NCI-H1092 treated with DMSO at 0.1 percent for 48 hours (cell line): ENCODE measurements around the gene TTF2.
"Not testable (repeated sequence)": the region's sequence is repeated elsewhere in the genome, so short reads cannot be mapped to it uniquely, and the experiment has no call there.

ENCODE experiments used
- DNase-seq: peaks from one replicate; lab custom pipeline; 2025; lab: John Stamatoyannopoulos, UW

The TTF2 gene

DNA sequence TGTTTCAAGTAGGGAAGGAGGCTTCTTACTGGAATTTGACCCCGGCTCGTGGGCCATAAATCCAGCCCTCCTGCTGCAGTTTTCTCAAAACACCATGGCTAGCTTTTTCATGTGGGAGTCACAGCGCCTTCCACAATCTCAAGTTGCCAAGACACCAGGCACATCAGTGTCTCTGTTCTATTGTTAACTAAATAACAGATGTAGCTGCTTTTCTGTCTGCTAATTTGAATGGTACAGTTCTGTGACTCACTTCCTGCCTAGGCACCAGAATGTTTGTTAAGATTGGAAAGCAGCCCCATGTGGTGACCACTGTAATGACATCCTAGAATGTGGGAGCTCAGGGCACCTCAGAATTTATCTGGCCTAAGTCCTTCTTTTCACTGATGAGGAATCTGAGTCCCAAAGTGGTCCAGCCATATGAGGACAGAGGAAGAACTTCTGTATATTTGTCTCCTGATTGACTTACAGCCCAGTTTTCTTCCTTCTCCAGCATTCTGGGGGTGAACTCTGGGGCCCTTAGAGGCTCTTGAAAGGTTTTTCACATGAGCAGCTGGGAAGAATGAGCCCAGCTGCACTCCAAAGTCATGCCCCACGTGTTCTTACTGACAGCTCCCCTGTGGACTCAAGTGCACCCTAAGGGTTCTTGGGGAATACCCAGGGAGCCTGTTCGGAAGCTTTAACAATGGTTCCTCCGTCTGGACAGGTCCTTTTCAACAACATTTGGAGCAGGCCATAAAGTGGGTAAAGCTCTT is 33.9 kb downstream of the TTF2 start:
- no peak for DNase-seq

DNA sequence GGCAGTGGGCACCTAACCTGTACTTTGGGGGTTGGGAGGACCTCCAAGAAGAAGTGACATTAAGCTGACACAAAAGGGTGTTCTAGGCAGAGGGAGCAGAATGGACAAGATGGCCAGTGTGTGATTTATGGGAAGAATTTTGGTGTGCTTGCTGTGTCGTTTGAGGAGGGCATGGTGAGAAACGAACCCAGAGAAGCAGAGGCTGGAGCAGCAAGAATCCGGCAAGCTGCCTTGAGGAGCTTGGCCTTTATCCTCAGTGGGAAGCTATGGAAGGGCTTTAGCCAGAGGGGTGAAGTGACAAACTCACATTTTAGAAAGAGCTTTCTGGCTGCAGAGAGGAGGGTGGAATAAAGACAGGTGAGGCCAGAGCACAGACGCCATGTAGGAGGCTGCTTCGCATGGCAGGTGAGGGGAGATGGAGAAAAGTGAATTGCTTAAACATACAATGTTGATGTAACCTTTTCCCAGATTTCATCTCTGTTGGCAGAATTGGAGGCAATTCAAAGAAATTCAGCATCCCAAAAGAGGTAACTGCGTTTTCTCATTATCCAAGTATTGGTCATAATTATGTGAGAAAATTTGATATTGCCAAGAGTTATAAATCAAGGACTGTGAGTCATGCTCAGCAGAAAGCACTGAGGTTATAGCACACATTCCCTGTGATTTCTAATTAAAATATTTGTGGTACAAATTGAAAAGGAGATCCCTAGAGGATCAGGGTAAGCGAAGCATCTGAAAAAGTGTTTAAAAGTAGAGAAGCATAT is 34.9 kb downstream of the TTF2 start:
- no peak for DNase-seq

DNA sequence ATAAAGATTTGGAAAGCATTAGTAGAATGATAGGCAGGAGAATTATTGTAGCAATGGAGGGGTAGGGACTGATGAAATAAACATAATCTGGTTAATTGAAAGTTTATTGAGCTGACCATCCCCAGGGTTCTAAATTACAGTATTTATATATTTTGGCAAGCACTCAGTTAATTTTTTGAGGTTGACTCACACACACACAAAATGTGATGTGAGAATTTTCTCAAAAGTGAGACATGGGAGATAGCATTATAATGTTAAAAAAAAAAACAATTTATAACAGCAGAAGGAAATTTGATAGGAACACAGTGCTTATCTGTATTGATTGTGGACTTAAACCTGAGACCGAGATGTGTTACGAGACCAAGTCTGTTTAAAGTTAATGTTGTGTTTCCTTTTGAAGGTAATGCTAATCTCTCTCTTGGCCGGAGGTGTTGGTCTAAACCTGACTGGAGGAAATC is 36.9 kb downstream of the TTF2 start:
- DNase-seq: no peak

DNA sequence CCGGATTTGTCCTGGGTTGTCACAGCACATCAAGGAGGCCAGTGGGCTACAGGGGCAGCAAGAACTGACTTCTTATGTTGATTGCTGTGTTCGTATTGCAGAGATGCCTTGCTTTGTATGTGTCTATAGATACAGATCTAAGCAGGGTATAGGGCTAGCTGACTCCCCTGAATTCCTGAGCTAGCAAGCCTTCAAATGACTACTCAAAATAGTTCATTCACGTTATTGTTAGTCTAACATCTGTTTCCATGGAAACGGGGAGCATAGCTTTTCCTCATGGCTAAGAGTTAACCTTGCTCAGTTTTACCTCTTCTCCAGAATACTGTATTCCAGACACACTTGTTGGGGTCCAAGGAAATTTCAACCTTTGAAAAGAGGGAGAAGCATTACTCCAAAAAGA is 37.3 kb downstream of the TTF2 start:
- no peak for DNase-seq

DNA sequence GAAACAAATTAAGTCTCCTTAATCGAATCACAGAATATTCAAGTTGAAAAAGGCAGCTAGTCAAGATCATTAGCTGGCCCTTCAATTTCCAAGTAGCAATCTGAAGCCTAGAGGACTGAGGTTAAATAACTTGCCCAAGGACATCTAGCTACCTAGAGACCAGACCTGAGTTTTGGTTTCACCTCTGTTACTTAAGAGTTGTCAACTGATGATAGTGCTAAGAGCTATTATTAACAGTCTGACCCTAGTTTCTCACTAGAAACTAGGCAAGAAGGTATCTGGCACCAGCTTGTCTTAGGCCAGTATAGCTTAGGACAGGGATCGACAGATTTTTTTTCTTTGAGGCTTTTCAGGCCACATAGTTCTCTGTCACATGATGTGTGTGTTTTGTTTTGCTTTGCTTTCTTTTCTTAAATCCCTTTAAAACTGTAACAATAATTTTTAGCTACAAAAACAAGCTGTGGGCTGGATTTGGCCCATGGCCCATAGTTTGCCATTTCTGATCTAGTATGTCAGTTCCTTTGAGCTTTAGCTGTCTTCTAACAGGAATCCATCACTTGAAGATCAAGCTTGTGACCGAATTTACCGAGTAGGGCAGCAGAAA is 38.3 kb downstream of the TTF2 start:
- DNase-seq: no peak

DNA sequence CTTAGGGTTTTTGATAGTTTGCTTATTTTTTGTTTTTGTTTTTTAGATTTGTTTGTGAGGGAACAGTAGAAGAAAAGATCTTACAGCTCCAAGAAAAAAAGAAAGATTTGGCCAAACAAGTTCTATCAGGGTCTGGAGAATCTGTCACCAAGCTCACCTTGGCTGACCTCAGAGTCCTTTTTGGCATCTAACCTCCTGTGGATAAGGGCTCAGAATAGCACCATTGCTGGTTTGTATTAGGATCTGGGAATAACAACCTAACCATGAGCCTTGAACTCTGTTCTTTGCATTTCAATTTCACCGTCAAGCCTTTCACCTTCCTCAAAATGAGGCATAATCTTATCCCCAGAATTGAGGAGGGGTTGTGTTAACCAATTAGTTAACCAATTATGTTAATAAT is 41.2 kb downstream of the TTF2 start:
- DNase-seq: no peak

DNA sequence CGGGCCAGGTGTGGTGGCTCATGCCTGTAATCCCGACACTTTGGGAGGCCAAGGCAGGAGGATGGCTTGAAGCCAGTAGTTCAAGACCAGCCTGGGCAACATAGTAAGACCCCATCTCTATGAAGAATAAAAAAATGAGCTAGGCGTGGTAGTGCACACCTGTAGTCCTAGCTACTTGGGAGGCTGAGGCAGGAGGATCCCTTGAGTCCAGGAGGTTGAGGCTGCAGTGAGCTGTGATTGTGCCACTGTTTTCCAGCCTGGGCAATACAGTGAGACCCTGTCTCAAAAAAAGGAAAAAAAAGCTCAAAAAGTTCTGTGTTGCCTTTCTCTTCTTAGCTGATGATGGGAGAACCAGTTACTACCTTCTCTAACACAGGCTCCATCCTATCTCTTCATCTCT is 41.7 kb downstream of the TTF2 start:
- DNase-seq: not testable (repeated sequence)

DNA sequence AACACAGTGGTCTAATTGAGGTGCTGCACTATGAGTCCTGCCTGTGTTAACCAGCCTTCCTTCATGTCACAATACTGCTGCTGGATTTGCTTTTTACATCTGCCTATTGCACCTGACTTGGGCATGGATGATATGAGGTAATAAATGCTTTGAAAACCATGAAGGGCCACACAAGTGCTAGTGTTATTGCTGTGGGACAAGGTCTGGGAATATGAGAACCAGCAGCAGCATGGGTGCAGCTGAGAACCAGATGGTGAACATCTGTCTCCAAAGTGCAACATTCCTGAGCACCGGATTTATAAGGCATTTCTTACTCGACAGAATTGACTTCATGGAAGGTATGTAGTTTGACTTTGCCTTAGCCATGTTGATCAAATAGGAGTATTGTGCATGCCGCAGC is 44.9 kb downstream of the TTF2 start:
- no peak for DNase-seq

DNA sequence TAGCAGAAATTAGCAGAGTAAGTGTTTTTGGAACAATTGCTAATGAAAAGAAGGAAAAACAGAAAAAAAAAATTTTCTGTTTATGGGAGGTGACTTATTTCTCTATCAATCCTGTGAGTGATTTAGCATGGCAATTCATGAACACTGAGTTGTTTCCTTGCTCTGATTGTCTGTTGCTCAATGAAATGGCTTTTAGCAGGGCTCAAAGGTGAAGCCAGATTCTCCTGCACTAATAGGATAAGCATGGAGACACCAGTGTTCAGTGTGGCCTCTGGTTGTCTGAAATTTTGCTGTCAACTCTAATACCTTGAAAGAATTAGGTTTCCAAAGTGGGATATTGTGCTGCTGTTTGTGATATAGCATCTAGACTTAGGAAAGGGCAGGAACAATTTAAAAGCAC is 45.6 kb downstream of the TTF2 start:
- no peak for DNase-seq

DNA sequence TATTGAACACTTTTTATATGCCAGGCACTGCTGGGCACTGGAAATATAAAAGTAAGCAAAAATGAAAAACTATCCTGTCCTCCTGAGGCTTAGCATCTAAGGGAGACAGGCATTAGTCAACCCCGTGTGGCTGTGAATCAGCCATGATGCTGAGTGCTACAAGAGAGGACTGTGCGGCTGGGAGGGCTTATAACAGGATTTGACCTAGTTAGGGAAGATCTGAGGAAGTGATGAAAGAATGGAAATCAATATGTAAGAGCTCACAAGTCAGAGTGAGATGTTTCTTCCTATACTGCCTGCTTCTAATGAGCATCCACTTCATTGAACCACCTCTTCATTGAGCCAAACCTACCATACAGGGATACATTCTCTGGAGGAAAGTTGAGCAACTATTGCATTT is 46.4 kb downstream of the TTF2 start:
- DNase-seq: no peak

DNA sequence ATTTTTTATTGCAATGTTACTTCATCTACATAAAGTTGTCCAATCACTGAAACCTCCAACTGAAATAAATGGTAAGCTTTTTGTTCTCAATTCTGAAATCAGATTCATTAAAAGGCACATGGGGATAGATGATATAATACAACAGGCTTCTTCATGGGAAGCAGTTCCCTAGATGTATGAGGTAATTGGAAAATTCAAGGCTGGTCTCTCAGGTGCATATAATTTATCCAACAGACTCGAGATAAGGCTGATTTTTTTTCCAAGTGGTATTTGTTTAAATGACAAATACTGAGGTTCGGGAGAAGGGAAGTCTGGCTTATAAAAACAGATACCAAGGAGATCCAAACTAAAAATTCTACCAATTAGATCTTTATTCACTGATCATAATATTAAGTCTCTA is 47.2 kb downstream of the TTF2 start:
- no peak for DNase-seq

DNA sequence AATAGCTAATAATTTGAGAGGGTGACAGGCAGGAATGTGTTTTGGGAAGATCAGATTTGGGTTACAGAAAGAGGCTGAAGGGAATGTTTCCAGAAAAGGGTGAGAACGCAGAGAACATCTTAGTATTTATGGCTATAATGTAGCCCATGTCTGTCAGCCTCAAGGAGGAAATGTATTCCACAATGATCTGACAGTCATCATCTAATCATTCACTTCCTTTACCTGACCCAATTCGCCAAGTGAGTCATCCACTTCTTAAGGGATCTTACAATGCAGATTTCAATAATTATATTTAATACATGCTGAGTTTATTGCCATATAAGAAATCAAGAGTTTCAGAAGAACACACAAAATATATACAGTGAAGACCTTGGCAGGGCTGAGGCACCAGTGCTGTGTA is 50.6 kb downstream of the TTF2 start:
- DNase-seq: no peak

DNA sequence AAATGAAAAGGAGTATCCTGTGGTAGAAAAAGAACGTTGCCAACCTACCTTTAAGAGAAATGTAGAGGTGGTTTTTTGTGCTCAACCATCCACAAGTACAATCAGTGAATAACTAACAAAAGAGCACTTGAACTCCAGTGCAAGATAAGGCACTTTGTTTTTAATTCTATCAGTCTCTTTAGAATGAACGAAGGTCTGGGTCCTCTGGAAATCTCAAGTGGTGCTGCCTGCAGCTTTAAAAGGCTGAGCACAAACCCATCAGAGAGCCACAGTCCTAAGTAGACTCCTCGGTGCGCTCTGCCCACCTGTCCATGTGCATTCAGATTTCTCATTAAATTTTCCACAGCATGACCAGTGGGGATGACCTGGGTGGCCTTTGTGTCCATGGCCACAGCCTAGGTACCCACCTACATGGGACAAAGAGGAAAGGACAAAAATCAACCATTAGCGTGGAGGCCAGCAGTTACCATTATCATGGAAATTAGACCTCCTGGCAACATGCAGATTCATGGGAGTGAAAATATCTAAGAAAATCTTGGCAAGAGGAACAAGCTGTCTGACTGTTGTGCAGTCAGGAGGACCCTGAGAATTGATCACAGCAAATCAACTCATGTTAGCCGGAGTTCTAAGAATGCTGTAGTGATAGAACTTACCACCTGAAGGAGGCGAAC is 52.1 kb downstream of the TTF2 start:
- DNase-seq: no peak

DNA sequence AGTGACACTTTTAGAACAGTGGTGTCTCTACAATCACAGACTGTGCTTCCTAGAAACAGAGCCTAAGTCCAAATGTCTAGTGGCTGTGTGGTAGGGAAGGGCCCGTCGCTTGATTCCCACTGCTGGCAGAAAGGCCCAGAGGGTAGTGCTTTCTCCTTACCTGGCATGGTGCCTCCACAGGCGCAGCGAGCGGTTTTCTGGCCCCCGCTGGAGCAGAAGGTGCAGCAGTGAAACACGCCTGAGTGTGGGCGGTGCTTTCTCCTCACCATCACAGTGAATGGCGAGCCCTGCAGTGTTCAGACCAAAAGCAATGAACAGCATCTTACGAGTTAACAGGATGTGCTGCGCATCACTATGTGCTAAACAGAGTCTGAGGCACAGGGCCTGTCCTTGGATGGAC is 53.1 kb downstream of the TTF2 start:
- DNase-seq: no peak

DNA sequence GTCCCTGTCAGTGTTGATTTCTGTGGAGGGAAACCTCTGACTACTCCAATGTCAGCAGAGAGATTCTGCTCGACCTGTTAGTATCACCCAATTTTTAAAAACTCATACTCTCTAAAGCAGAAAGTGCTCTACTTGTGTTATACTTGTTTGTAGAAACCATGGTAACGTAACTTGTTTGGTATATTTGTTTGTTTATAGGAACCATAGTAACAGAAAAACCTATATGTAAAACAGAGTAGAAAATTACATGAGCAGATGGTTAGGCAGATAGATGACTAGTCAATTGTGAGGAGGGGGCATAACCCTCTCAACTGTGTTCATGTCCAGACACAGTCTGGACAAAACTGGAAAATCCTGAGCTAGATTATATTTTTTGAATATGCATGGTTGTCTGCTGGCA is 54.8 kb downstream of the TTF2 start:
- no peak for DNase-seq

DNA sequence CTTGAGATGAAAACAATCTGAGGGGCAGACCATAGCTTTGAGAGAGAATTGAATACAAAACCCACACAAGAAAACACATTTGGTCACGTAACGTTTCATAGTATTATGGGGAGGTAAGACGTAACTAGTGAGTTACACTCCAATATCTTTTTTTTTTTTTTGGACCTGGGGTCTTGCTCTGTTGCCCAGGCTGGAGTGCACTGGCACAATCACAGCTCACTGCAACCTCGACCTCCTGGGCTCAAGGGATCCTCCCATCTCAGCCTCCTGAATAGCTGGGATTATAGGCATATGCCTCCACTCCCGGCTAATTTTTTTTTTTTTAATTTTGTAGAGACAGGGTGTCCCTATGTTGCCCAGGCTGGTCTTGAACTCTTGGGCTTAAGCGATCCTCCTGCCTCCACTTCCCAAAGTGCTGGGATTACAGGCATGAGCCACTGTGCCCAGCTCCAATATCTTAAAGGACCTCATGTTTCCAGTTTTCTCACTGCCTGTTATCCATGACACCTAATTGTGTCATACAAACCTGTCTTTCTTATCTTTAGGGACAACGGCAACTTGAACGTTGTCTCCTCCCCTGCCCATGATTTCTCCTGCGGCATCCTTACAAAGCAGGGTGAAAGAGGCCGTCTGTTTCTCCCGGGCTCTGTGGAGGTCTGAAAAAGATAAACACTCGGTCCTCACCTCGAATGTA is 56.1 kb downstream of the TTF2 start:
- DNase-seq: no peak

DNA sequence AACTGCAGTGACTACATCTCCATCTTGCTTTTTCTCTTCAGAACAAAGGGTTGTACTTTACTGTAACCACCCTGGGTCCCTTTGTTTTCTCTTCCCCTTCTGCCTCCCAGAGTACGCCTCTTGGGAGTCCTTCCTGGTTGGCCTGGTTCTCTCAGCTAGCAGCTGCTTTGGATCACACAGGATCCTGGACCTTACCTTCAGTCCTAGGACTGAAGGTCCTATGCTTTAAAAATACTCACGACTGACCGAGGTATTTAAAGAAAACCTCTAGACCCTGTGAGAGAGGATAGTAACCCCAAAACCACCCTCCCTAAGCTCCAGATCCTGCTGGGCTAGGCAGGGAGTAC is 56.6 kb downstream of the TTF2 start:
- no peak for DNase-seq

DNA sequence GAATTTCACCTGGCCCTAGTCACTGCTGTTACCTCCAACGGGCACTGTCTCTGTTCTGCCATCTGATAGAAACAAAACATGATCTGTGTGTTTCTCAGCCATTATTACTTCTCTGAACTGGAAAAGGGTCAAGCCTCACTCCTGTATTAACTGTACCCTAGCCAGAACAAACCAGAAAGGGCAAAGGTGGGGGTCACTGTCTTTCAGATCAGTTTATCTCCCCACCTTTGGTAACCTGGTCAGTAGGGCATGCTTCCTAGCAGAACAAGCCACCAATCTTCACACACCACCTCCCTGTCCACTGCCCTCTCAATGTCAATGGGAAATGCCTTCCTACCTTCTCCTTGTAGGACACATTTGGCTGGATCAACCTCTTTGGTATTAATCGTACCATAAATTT is 57.6 kb downstream of the TTF2 start:
- no peak for DNase-seq

DNA sequence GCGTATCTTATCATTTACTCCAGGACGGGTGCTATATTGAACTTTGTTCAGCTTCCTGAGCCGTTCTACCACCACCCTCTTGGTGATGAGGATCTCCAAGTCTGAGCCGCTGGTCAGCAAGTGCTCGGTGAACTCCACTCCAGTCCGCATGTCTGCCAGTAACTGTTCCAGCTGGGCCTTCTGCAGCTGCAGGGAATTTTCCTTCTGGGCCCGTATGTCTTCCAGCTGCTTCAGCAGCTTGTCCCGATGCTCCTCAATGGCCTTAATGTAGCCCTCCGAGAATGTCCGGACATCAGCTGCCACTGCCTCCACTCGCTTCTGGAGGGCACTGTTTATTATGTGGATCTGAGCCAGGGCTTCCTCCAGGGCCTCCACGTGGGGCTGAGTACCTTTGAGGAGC is 58.0 kb downstream of the TTF2 start:
- DNase-seq: no peak

DNA sequence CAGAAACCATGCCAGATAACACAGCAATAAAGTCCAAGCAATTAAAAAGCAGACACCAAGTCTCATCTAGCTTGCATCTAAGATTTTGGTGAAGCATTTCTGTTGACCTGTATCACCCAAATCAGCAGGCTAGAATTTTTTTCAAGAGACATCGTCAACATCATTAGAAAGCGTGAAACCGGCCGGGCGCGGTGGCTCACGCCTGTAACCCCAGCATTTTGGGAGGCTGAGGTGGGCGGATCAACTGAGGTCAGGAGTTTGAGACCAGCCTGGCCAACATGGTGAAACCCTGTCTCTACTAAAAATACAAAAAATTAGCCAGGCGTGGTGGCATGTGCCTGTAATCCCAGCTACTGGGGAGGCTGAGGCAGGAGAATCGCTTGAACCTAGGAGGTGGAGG is 59.0 kb downstream of the TTF2 start:
- not testable (repeated sequence) for DNase-seq

DNA sequence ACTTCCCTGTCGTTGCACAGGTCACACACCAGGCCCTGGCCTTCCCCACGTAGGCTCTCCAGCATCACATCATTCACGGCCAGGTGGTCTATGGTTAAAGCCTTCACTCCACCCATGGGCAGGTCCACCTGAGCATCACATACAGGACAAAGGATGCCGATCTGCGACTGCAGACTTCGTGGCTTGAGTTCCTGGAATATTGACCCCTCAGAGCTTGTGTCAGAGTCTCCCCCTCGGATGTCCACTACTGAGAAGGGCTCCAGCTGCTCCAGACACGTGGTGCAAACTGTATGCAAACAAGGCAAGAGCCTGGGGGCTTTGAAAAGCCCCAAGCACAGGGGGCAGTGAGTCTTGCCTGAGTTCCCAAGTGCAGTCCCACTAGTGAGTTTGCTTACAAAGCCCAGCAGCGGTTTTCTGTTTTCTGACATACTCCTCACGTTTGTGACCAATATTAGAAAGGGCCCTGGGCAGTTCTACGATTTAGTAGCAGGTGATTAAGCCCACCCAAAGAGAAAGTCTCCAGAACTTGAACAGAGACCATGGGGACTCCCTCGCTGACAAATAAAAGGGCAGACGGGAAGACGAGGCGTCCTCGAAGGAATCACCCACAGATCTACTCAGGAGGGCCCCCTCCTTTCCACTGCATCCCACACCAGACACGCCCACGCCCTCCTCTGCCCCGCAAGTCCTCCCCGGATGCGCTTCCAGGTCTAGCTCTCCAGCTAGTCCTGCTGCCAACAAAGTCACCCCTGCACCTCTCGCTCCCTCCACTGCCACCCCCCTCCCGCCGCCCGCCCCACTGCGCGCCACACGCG is 60.9 kb downstream of the TTF2 start:
- DNase-seq: no peak
